ENCODE data around the gene SDK1.

SDK1 gene

GRCh38 chr7:3591944-3592343 lies 290.9 kb downstream of the SDK1 start:
- no peaks in the 10 kb centered on the region for H3K36me3 Mint-ChIP-seq
- no peaks in the 10 kb centered on the region for H3K27me3 Mint-ChIP-seq
- no peak overlapping the region for H3K27ac Mint-ChIP-seq
- no peaks in the 10 kb centered on the region for H3K9me3 Mint-ChIP-seq (ENCODE audit: low read depth)
- no peak overlapping the region for H3K4me3 Mint-ChIP-seq
- H3K4me1 Mint-ChIP-seq (ENCODE audit: low read depth) = peaks cover 2% of the 10 kb centered on the region

DNA sequence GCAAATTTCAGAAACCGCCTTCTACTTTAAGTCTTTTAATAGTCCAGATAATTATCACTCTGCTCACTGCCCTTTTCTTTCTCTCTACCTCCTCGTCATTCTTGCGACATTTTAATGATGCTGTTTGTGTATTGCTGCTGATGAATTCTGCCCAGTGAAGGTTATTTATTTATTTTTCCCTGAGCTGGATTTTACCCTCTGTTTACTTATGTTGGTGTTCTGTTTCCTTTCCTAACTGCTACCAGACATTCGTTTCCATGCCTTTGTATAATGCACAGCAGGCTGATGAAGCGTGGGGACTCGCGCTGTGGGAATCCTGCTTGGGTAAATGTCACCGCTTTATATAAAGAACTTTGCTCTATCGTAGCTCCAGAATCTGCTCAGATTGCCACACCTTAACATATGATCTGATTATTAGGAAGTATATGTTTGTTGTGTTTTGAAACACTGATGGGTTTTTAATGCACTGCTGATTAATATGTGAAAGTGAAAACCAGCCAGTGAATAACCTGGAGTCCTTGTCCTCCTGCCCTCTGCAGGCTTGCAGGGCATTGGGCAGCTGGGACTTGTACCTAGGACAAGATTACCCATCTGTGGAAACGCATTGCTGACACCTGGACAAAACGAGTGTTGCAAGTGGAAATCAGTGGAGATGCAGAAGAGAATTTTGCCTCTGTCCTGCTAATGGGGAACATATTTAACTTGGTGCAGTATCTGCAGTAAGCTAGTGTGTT lies 291.5 kb downstream of the SDK1 start:
- H3K27ac Mint-ChIP-seq = no peak overlapping the region
- H3K27me3 Mint-ChIP-seq = no peaks in the 10 kb centered on the region
- no peaks in the 10 kb centered on the region for H3K9me3 Mint-ChIP-seq (ENCODE audit: low read depth)
- H3K4me1 Mint-ChIP-seq (ENCODE audit: low read depth) = peaks cover 2% of the 10 kb centered on the region
- H3K36me3 Mint-ChIP-seq = no peaks in the 10 kb centered on the region
- no peak overlapping the region for H3K4me3 Mint-ChIP-seq

DNA sequence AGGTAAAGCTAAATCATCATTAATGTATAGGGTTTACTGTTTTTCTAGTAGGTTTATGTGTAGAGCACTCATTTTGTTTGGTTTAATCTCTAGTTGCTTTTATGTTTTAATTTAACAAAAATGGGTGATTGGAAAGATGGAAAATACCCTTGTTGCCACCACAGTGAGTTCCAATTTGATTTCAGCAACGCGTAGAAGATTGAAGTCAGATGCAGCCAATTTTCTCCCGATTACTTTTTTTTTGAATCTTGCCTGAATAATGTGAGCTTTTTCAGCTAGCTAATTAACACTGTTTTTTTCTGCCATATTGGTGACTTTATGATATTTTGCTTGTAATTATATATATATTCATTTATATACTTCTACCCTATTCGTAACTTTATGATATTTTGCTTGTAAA lies 293.8 kb downstream of the SDK1 start:
- Mint-ChIP-seq H3K4me3 (no peak overlapping the region), H3K4me1 (ENCODE audit: low read depth) (no peaks in the 10 kb centered on the region), H3K9me3 (ENCODE audit: low read depth) (no peaks in the 10 kb centered on the region), H3K27me3 (no peaks in the 10 kb centered on the region), H3K36me3 (no peaks in the 10 kb centered on the region), H3K27ac (no peak overlapping the region)

DNA sequence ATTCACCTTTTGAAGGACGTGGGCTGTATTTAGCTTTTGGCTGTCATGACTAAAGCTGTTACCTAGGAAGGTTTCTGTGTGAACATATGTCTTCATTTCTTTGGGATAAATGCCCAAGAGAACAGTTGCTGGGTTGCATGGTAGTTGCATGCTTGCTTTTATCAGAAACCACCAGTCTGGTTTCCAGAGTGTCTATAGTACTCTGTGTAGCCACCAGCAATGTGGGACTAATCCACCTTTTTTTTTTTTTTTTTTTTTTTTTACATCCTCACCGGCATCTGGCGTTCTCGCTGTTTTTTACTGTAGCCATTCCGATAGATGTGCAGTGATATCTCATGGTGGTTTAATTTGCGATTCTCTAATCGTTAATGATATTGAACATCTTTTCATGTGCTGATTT lies 297.8 kb downstream of the SDK1 start:
- Mint-ChIP-seq H3K9me3 (ENCODE audit: low read depth) (no peaks in the 10 kb centered on the region), H3K4me1 (ENCODE audit: low read depth) (no peaks in the 10 kb centered on the region), H3K4me3 (no peak overlapping the region), H3K27ac (no peak overlapping the region), H3K27me3 (no peaks in the 10 kb centered on the region), H3K36me3 (no peaks in the 10 kb centered on the region)

DNA sequence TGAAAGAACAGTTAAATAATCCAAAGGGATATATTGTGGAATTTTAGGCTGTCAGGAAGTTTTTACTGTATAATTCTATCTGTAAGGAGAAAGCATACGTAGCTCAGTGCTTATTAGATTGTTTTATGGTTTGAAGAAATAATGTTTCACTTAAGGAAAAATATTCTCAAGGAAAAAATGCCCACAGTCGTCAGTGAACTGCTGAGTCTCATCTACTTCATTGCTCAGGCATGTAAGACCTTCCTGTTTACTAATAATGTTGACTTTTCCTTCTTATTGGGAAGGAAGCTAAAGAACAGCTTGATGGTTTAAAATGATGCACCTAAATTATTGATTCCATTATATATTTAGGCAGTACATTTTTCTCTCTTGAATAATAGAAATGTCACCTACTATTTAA lies 304.2 kb downstream of the SDK1 start:
- Mint-ChIP-seq H3K27me3 (no peaks in the 10 kb centered on the region), H3K4me3 (no peak overlapping the region), H3K9me3 (ENCODE audit: low read depth) (no peaks in the 10 kb centered on the region), H3K36me3 (peaks cover 3% of the 10 kb centered on the region), H3K4me1 (ENCODE audit: low read depth) (no peaks in the 10 kb centered on the region), H3K27ac (no peak overlapping the region)

DNA sequence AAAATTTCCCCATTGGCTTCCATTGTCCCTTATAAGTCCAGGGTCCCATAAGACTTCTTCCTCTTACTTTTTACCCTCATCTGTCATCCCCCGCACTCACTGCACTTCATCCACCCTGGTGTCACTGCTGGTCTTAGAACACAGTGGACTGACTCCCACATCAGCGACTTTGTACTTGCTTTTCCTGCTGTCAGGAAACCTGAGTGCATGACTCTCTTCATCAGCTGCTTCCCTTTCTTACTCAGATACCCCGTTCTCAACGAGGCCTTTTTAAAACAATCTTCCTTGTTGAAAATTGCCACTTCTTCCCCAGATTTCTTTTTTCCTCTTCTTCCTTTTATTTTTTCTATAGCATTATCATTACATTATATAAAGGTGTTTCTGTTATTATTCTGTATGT lies 305.4 kb downstream of the SDK1 start:
- peaks cover 3% of the 10 kb centered on the region for H3K36me3 Mint-ChIP-seq

DNA sequence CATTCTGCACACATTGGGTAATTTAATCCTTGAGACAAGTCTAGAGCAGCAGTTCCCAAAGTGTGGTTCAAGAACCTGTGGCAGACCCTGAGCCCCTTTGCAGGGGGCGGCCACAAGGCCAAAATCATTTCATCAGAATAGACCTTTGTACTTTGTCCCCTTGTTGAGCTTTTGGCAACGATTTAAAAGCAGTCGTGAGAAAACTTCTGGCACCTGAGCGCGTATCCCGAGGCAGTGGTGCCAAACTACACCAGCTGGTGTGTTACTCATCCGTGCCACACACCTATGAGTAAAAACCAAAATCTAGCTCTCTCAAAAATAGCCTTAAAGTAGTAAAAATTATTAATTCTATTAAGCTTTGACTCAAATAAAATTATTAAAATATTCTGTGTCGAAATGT lies 306.8 kb downstream of the SDK1 start:
- Mint-ChIP-seq H3K4me1 (ENCODE audit: low read depth) (no peaks in the 10 kb centered on the region), H3K27me3 (peaks cover 2% of the 10 kb centered on the region), H3K27ac (no peak overlapping the region), H3K4me3 (no peak overlapping the region), H3K9me3 (ENCODE audit: low read depth) (no peaks in the 10 kb centered on the region), H3K36me3 (peaks cover 3% of the 10 kb centered on the region)

More for the DNA sequence above, 305.4 kb downstream of the SDK1 start:
- H3K4me1 Mint-ChIP-seq (ENCODE audit: low read depth) = no peaks in the 10 kb centered on the region
- no peaks in the 10 kb centered on the region for H3K27me3 Mint-ChIP-seq
- H3K4me3 Mint-ChIP-seq = no peak overlapping the region
- H3K9me3 Mint-ChIP-seq (ENCODE audit: low read depth) = no peaks in the 10 kb centered on the region
- H3K27ac Mint-ChIP-seq = no peak overlapping the region

DNA sequence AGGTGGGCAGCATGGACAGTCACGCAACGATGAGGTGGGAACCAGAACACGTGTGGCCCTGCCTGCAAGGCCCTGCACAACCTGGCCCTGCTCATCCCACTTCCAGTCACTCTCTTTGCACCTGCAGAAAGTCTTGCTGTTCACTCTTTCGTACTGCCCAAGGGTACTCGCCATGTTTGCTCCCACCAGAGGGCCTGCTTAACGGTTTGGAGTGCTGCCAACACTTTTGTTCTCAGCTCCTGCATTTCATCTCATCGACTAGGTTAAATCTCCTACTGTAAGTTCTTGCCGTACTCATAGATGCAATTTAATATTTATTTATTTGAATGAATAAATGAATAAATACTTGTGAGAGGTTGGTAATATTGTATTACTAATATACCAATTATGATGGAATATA lies 315.3 kb downstream of the SDK1 start:
- Mint-ChIP-seq H3K27ac (no peak overlapping the region), H3K4me3 (no peak overlapping the region), H3K4me1 (ENCODE audit: low read depth) (no peaks in the 10 kb centered on the region), H3K9me3 (ENCODE audit: low read depth) (peaks cover 13% of the 10 kb centered on the region), H3K27me3 (peaks cover 2% of the 10 kb centered on the region), H3K36me3 (no peaks in the 10 kb centered on the region)

- no peak overlapping the region for H3K4me3 Mint-ChIP-seq
- H3K9me3 Mint-ChIP-seq (ENCODE audit: low read depth) = peaks cover 15% of the 10 kb centered on the region
- no peaks in the 10 kb centered on the region for H3K4me1 Mint-ChIP-seq (ENCODE audit: low read depth)
- H3K36me3 Mint-ChIP-seq = peaks cover 15% of the 10 kb centered on the region
- no peaks in the 10 kb centered on the region for H3K27me3 Mint-ChIP-seq
- no peak overlapping the region for H3K27ac Mint-ChIP-seq
Measured at GRCh38 chr7:3630081-3630480, 329.0 kb downstream of the SDK1 start.

DNA sequence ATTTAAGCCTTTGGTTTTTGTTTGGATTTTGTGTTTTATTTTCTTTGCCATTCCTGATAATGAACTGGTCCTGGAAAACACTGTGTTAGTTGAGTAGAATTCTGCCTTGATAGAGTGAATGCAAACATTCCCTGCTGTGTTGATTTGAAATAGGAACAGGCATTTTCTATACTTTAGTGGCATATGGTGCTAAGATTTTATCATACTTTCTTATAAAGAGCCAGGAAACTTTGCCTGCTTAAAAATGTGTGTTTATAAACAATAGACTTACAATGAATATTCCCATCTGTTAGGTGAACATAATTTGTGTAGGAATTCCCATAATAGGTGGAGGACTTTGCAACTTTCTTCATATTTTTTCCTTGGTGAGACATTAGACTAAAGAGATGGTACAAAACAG lies 333.3 kb downstream of the SDK1 start:
- no peaks in the 10 kb centered on the region for H3K27me3 Mint-ChIP-seq
- no peaks in the 10 kb centered on the region for H3K4me1 Mint-ChIP-seq (ENCODE audit: low read depth)
- peaks cover 11% of the 10 kb centered on the region for H3K36me3 Mint-ChIP-seq
- peaks cover 11% of the 10 kb centered on the region for H3K9me3 Mint-ChIP-seq (ENCODE audit: low read depth)
- no peak overlapping the region for H3K4me3 Mint-ChIP-seq
- no peak overlapping the region for H3K27ac Mint-ChIP-seq

GRCh38 chr7:3636131-3636860 lies 335.2 kb downstream of the SDK1 start:
- Mint-ChIP-seq H3K36me3 (peaks cover 3% of the 10 kb centered on the region), H3K27ac (no peak overlapping the region), H3K4me1 (ENCODE audit: low read depth) (no peaks in the 10 kb centered on the region), H3K9me3 (ENCODE audit: low read depth) (no peaks in the 10 kb centered on the region), H3K27me3 (no peaks in the 10 kb centered on the region), H3K4me3 (no peak overlapping the region)

DNA sequence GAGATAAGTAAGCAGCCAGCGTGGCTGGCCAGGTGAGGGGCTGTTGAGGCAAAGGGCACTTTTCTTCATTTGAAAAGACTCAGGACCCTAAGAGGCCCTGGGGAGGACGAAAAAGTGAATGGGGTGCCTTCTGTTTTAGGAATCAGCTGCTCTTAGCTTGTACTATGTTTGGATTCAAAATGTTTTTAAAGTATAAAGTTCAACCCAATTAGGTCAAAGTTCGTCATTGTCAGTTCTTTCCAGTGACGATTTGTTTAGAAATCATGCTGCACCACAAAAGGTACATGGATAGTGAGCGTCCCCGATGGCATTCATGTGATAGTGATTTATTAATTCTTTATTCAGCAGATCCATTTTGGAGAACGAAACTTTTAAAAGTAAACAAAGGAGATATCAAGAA lies 338.2 kb downstream of the SDK1 start:
- Mint-ChIP-seq H3K27me3 (no peaks in the 10 kb centered on the region), H3K9me3 (ENCODE audit: low read depth) (no peaks in the 10 kb centered on the region), H3K36me3 (no peaks in the 10 kb centered on the region), H3K27ac (no peak overlapping the region), H3K4me1 (ENCODE audit: low read depth) (no peaks in the 10 kb centered on the region), H3K4me3 (no peak overlapping the region)

DNA sequence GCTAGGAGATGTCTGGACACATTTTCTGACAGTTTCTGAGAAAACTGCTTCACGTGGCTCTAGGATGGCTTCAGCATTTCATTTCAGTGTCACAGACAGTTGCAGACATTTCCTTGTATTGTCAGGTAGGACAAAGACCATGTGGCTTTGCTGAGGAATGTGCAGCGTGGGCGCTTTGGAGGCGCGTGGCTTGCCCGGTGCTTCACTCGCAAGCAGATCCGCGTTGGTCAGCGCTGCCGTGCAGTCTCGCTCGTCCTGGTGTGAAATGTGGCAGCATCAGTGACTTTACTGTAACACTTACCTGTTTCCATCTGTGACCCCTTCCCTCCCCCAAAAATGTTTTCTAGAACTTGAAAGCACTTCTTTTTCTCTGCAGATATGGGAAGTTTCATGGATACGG lies 340.5 kb downstream of the SDK1 start:
- Mint-ChIP-seq H3K4me3 (no peak overlapping the region), H3K36me3 (no peaks in the 10 kb centered on the region), H3K4me1 (ENCODE audit: low read depth) (no peaks in the 10 kb centered on the region), H3K9me3 (ENCODE audit: low read depth) (no peaks in the 10 kb centered on the region), H3K27me3 (no peaks in the 10 kb centered on the region), H3K27ac (no peak overlapping the region)

- Mint-ChIP-seq H3K27me3 (no peaks in the 10 kb centered on the region), H3K36me3 (no peaks in the 10 kb centered on the region), H3K4me1 (ENCODE audit: low read depth) (no peaks in the 10 kb centered on the region), H3K4me3 (no peak overlapping the region), H3K27ac (no peak overlapping the region), H3K9me3 (ENCODE audit: low read depth) (no peaks in the 10 kb centered on the region)
Measured at GRCh38 chr7:3643091-3643490, 342.0 kb downstream of the SDK1 start.

- Mint-ChIP-seq H3K9me3 (ENCODE audit: low read depth) (no peaks in the 10 kb centered on the region), H3K27me3 (no peaks in the 10 kb centered on the region), H3K27ac (no peak overlapping the region), H3K4me3 (no peak overlapping the region), H3K36me3 (no peaks in the 10 kb centered on the region), H3K4me1 (ENCODE audit: low read depth) (no peaks in the 10 kb centered on the region)
Measured at GRCh38 chr7:3648276-3648675, 347.2 kb downstream of the SDK1 start.

GRCh38 chr7:3649250-3649649 lies 348.2 kb downstream of the SDK1 start:
- Mint-ChIP-seq H3K36me3 (no peaks in the 10 kb centered on the region), H3K4me3 (no peak overlapping the region), H3K27ac (no peak overlapping the region), H3K4me1 (ENCODE audit: low read depth) (no peaks in the 10 kb centered on the region), H3K9me3 (ENCODE audit: low read depth) (no peaks in the 10 kb centered on the region), H3K27me3 (no peaks in the 10 kb centered on the region)

Measured in activated naive CD8-positive, alpha-beta T cell (primary cell).